Activated CD4-positive, CD25-positive, alpha-beta regulatory T cell (primary cell): ENCODE results near the gene EXOSC6.
A peak's percentile ranks its signal among the peaks of the same experiment; 100 is the strongest.
"Not testable (repeated sequence)": the region's sequence is repeated elsewhere in the genome, so short reads cannot be mapped to it uniquely, and the experiment has no call there.

Experiments used
- DNase-seq, 4 experiments: peaks; one replicate each; lab custom pipeline; 2025; lab: John Stamatoyannopoulos, UW

Gene EXOSC6

GRCh38 chr16:70251629-70252354 lies at the start of gene EXOSC6:
Gene EXOSC6 (minus strand): TSS chr16:70251940. CDS start chr16:70251900, 40 bp downstream.
- DNase-seq: peak; percentile 72 to 86 (median 81)

DNA sequence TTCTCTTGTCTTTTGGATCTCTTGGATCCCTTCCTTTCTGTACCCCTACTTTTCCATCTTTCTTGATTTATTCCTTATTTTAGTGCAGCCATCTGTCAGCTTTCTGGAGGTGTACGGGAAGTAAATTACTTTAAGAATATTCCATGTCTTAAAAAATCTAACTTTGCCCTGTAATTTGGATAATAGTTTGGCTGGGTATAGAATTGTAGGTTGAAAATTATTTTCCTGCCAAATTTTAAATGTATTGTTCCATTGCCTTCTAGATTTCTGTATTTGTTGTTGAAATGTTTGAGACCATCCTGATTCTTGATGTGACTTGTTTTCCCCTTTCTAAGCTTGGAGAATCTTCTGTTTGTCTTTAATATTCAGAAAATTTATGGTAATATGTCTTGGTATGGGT lies 49.4 kb upstream of the EXOSC6 start:
- DNase-seq: no peak

DNA sequence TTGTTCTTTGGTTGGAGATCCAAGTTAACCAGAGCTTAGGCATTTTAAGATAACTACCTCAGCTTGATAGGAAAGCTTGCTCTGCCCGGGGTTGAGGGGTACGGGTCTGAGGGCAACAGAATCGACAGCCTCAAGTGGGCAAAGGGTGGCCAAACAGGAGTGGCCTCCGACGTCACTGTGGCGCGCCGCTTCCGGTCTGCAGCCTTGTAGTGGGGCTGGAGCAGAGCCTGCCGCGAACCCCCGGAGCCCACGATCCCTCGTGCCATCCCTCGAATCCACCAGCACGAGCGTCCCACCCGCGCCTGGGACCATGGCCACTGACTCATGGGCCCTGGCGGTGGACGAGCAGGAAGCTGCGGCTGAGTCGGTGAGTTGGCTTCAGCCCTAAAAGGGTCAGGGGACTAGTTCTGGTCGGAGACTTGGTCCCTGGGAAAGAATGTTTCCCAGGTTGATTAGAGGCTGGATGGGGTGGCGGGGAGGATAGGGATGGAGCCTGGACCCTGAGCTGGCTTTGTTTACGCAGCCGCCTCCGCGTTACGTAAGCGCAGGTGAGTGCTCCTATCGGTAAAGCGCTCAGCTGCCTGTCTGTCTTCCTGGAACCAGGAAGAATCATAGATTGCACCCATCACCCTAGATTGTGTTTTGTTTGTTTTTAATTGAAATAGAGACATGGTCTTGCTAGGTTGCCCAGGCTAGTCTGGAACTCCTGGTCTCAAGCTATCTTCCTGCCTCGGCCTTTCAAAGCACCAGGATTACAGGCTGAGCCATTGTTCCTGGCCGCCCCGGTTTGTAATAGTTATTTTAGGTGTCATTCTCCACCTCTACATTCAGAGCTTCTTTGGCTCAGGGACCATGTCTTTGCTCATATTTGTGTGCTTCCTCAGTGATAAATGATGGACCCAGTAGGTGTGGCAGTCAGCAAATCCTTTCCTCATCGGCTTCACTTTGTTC lies 47.5 kb upstream of the EXOSC6 start, which contains the start of gene DDX19B:
DDX19B (plus strand) TSS at position 199 of the 951 bp plus-strand sequence; CDS start at position 311, 112 bp downstream.
- peak; percentile 18 to 35 (median 23) for DNase-seq

DNA sequence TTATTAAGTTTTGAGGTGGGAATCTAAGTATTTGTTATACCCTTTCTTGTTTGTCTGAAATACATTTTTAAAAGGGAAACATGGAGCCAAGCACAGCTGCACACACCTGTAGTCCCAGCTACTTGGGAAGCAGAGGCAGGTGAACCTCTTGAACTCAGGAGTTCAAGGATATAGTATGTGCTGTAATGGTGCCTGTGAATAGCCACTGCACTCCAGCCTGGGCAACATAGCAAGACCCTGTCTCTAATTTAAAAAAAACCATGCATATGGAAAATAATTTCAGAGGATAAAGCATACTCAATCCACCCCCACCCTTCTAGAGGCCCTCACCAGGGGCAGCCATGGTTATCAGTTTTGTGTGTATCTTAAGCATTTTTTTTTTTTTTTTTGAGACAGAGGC lies 43.9 kb upstream of the EXOSC6 start:
- DNase-seq: no peak

DNA sequence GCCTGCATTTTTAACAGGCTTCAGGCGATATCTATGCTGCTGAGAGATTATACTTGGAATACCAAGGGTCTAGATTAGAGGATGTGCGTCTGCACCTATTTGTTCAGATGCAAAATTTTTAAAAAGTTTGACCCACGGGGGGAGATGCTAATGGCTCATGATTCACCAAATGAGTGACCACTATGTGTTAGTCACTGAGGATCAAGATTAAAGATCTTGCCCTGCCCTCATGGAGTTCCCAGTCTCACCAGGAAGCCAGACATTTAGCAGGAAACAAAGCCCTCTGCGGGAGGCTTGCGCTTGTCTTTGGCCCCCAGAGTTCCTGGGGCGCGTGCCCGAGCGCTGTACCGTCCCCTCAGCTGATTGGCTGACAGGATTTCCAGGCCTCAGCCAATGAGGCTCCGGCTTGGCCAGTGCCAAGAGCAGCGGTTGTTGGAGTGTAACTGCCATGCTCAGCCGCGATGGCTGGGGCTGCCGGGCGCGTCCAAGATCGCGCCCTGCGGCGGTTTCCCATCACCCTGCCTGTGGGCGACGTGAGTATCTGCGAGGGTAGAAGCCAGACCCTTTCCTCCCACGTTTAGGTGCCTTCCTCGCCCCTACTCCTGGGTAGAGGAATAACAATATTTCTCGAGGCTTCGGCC lies 42.8 kb upstream of the EXOSC6 start:
- no peak for DNase-seq

DNA sequence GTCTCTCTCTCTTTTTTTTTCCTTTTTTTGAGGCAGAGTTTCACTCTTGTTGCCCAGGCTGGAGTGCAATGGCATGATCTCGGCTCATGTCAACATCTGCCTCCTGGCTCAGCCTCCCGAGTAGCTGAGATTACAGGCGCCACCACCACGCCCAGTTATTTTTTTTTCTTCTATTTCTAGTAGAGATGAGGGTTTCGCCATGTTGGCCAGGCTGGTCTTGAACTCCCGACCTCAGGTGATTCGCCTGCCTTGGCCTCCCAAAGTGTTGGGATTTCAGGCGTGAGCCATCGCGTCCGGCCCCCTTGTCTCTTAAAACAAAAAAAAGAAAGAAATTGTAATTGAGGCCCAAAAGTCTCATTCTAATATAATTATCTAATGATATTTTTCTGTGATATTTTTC lies 40.4 kb upstream of the EXOSC6 start:
- DNase-seq: not testable (repeated sequence)

DNA sequence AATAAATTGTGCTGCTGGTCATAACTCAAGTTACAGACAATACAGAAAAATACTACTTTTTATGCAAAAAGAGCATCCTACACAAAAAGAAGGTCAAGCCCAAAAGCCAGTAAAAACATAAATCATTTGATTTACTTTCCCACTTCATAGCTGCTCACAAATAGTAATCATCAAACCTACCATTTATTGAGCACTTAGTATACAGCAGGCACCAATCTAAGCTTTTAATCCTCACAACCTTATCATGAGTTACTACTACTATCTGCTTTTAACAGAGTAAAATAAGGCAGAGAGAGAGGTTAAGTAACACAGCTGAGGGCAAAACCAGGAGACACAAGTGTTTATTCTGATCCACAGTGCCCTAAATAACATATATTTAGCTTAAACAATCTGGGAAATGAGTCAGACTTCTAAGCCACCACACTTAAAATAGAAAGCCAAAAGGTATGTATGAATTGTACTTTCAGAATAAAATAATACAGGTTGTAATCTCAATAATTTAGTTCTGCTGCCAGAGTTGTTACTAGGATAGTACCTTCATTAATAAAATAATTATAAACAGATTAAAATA lies 39.3 kb upstream of the EXOSC6 start:
- no peak for DNase-seq

DNA sequence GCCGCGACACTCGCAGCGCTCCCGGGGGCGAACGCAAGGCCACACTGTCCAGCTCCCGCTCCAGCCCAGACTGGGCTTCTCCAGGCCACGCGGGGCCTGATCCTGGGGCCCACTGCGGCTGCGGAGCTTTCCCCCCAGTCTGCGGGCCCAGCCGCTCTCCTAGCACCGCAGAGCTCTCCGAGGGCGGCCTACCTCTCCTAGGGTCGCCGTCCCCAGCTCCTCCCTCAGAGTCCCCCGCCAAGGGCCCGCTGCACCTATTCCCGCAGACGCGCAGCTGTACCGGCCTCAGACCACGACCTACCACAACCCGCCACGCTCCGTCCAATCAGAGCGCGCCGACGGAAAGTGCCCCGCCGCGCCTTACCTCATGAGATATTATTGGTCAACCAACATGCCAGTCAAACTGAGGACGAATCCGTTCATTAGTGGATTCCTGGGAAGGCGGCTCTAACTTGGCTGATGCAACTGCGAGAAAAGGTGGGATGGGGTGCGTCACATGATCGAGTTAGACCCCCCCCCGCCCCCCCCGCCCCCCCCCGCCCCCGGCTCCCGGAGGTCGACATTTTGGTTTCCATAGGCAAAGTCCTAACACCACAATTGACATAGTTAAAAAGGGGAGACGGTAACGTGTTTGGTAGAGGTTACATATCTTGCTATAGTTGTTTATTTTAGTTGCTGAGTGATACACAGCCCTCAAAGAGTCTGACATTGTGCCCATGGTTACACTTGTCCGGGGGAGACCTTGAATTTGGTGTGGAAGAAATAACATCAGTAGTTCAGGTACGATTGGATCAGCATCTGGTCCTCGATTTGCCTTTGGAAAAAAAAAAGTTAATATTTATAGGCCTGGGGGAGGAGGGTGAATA lies 37.7 kb upstream of the EXOSC6 start, which contains the start of gene AARS1:
AARS1 (minus strand) TSS at position 278 of the 866 bp plus-strand sequence. CDS start 6,743 bp downstream, outside the sequence.
- peak; percentile 80 to 87 (median 82) for DNase-seq

- not testable (repeated sequence) for DNase-seq
Observed at GRCh38 chr16:70287304-70287971, 35.7 kb upstream of the EXOSC6 start.

- no peak for DNase-seq
Observed at GRCh38 chr16:70276392-70276791, 24.7 kb upstream of the EXOSC6 start.

DNA sequence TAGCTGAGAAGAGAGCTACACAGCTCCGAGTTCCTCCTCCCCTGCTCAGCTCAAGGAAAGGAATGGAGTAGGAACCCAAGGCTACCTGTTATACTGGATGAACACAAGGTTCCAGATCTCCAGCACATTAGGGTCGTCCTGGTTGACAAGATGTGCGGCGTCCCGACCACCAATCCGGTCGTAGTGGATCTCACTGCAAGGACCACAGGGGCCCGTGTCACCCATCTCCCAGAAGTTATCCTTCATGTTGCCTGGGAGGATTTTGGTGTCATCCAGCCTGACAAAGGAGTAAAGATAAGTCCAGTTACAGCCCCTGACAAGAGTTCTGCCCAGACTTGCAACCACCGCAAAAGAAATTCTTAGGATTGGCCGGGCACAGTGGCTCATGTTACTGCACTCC lies 20.0 kb upstream of the EXOSC6 start:
- DNase-seq: no peak

GRCh38 chr16:70270176-70270575 lies 18.4 kb upstream of the EXOSC6 start:
- DNase-seq: no peak

GRCh38 chr16:70269471-70269870 lies 17.7 kb upstream of the EXOSC6 start:
- no peak for DNase-seq

GRCh38 chr16:70267922-70268321 lies 16.2 kb upstream of the EXOSC6 start:
- DNase-seq: not testable (repeated sequence)

DNA sequence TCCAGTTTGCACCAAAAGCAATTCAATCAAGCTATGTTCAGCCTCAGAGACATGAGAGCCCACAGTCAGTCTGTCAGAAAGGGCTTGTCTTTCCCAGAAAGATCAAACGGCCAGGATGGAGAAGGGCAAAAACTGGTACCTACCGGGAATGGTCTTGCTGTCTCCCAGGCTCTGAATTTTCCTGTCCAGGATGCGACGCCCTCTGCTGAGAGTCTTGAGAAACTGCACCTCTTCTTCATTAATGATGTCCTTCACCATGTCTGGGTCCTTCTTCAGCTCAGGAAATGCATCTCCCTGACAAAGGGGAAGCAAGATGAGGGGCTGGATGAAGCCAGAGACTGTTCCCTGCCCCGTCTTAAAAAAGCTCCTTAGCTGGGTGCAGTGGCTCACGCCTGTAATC lies 15.8 kb upstream of the EXOSC6 start:
- no peak for DNase-seq

GRCh38 chr16:70259903-70260302 lies 8.2 kb upstream of the EXOSC6 start:
- not testable (repeated sequence) for DNase-seq

- DNase-seq: no peak
Observed at GRCh38 chr16:70258946-70259345, 7.2 kb upstream of the EXOSC6 start.

DNA sequence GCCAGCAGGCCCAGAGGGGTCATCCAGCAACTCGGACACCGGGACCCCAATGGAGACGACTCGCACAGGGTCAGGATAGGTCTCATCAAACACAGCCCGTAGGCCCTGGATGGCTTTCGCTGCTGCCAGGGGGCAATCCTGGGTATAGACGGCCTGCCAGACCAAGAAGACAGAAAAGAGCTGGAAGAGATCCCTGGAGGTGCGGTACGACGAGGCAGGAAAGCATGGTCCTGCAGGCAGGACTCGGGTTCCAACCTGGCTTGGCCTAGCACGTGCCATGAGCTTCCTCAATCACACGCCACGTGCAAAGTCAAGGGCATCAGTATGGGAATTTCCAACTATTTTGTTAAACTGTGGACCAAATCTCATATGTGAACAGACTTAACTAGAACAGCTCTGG lies 6.3 kb upstream of the EXOSC6 start:
- DNase-seq: no peak

GRCh38 chr16:70257391-70257790 lies 5.7 kb upstream of the EXOSC6 start:
- DNase-seq: no peak

GRCh38 chr16:70255574-70255973 lies 3.8 kb upstream of the EXOSC6 start:
- DNase-seq: no peak
